Erythroblast (primary cell): ENCODE data around the gene DLG2.

Experiments
- DNase-seq, 2 experiments: peaks; one replicate each; lab custom pipeline; 2025; lab: John Stamatoyannopoulos, UW
- GATA1 ChIP-seq: IDR thresholded peaks from 2 replicates; pipeline ENCODE4 v1.6.1; 2011; ENCODE audit warnings: low read depth, mild to moderate bottlenecking, control low read depth, low read length, moderate library complexity
- POLR2A ChIP-seq: IDR thresholded peaks from 2 replicates; pipeline ENCODE4 v1.6.1; 2011; ENCODE audit warnings: mild to moderate bottlenecking, low read length

DLG2 gene

GRCh38 chr11:84685976-84686375 is 941.2 kb downstream of the DLG2 start:
- TF ChIP-seq GATA1 (no peak), POLR2A (no peak)
- DNase-seq, result no peak

- DNase-seq, result no peak
- no peak for TF ChIP-seq GATA1
- TF ChIP-seq POLR2A, result no peak
Observed at GRCh38 chr11:84685149-84685548, 942.0 kb downstream of the DLG2 start.

GRCh38 chr11:84681456-84681855 is 945.7 kb downstream of the DLG2 start:
- TF ChIP-seq POLR2A (no peak), GATA1 (no peak)
- DNase-seq, result no peak

- DNase-seq, result no peak
- TF ChIP-seq GATA1 (no peak), POLR2A (no peak)
Observed at GRCh38 chr11:84675396-84676025, 951.6 kb downstream of the DLG2 start.

GRCh38 chr11:84673753-84674152 is 953.4 kb downstream of the DLG2 start:
- no peak for DNase-seq
- TF ChIP-seq GATA1 (no peak), POLR2A (no peak)

- DNase-seq, result no peak
- no peak for TF ChIP-seq POLR2A
- TF ChIP-seq GATA1, result no peak
Observed at GRCh38 chr11:84671325-84671999, 955.7 kb downstream of the DLG2 start.

- TF ChIP-seq POLR2A (no peak), GATA1 (no peak)
- no peak for DNase-seq
Observed at GRCh38 chr11:84663731-84664130, 963.4 kb downstream of the DLG2 start.

GRCh38 chr11:84660257-84660977 is 966.7 kb downstream of the DLG2 start:
- TF ChIP-seq POLR2A, result no peak
- no peak for TF ChIP-seq GATA1
- DNase-seq, result no peak

- DNase-seq, result no peak
- TF ChIP-seq GATA1, result no peak
- TF ChIP-seq POLR2A, result no peak
Observed at GRCh38 chr11:84655712-84656111, 971.4 kb downstream of the DLG2 start.

- no peak for TF ChIP-seq GATA1
- no peak for TF ChIP-seq POLR2A
- DNase-seq, result no peak
Observed at GRCh38 chr11:84648471-84648870, 978.7 kb downstream of the DLG2 start.

GRCh38 chr11:84645988-84646694 is 981.0 kb downstream of the DLG2 start:
- DNase-seq, result no peak
- TF ChIP-seq POLR2A (no peak), GATA1 (no peak)

- no peak for TF ChIP-seq GATA1
- no peak for TF ChIP-seq POLR2A
- DNase-seq, result no peak
Observed at GRCh38 chr11:84642500-84642899, 984.6 kb downstream of the DLG2 start.

- no peak for TF ChIP-seq POLR2A
- TF ChIP-seq GATA1, result no peak
- no peak for DNase-seq
Observed at GRCh38 chr11:84634309-84634708, 992.8 kb downstream of the DLG2 start.

GRCh38 chr11:84628871-84629620 is 998.1 kb downstream of the DLG2 start:
- TF ChIP-seq POLR2A, result no peak
- TF ChIP-seq GATA1, result no peak
- DNase-seq, result no peak
